ENCODE results near the gene OR8B4.
"Not testable (repeated sequence)": the region's sequence is repeated elsewhere in the genome, so short reads cannot be mapped to it uniquely, and the experiment has no call there.

Gene OR8B4

GRCh38 chr11:124384399-124384798, 40.3 kb downstream of the OR8B4 start, which contains the start of gene OR8B2:
TSS of gene OR8B2 (minus strand) at chr11:124384499. CDS start at chr11:124383343, 1,156 bp downstream.
- Histone ChIP-seq H3K36me3 (replicated peaks; ENCODE audit: low read depth, low read length) (no peaks in the 10 kb centered on the region), H3K27ac (ENCODE audit: low read length) (no peak within 1 kb of the TSS), H4K20me1 (ENCODE audit: insufficient read depth, low read length) (no peaks in the 10 kb centered on the region), H3K79me2 (ENCODE audit: low read length) (no peaks in the 10 kb centered on the region), H3K9me3 (ENCODE audit: insufficient read depth, low read length) (no peaks in the 10 kb centered on the region), H3K4me2 (ENCODE audit: low read length) (no peak within 1 kb of the TSS), H3K9ac (ENCODE audit: low read length) (no peak within 1 kb of the TSS), H3K27me3 (ENCODE audit: low read depth, low read length) (no peaks in the 10 kb centered on the region), H3K4me1 (ENCODE audit: low read length) (no peaks in the 10 kb centered on the region), H3K4me3 (ENCODE audit: low read length) (no peak within 1 kb of the TSS), H2AFZ (ENCODE audit: low read depth, low read length) (no peak within 1 kb of the TSS)
- TF ChIP-seq EZH2phosphoT487 (IDR thresholded peaks at IDR 0.05; ENCODE audit: low read depth) (no peak), CTCF (IDR thresholded peaks at IDR 0.05; ENCODE audit: low read depth, low read length) (no peak)

GRCh38 chr11:124382857-124383256, 41.8 kb downstream of the OR8B4 start:
- H3K9me3 ChIP-seq (ENCODE audit: insufficient read depth, low read length); H3K4me3 ChIP-seq (ENCODE audit: low read length); H3K9ac ChIP-seq (ENCODE audit: low read length); H3K79me2 ChIP-seq (ENCODE audit: low read length); H3K27me3 ChIP-seq (ENCODE audit: low read depth, low read length); H3K27ac ChIP-seq (ENCODE audit: low read length); H3K36me3 ChIP-seq (replicated peaks; ENCODE audit: low read depth, low read length); H3K4me1 ChIP-seq (ENCODE audit: low read length); H3K4me2 ChIP-seq (ENCODE audit: low read length); H4K20me1 ChIP-seq (ENCODE audit: insufficient read depth, low read length); H2AFZ ChIP-seq (ENCODE audit: low read depth, low read length): not testable (repeated sequence)

GRCh38 chr11:124380585-124380984, 44.1 kb downstream of the OR8B4 start:
- Histone ChIP-seq H3K27ac (ENCODE audit: low read length) (no peak overlapping the region), H3K79me2 (ENCODE audit: low read length) (no peaks in the 10 kb centered on the region), H3K4me3 (ENCODE audit: low read length) (no peak overlapping the region), H3K4me1 (ENCODE audit: low read length) (no peaks in the 10 kb centered on the region), H4K20me1 (ENCODE audit: insufficient read depth, low read length) (no peaks in the 10 kb centered on the region), H3K9me3 (ENCODE audit: insufficient read depth, low read length) (no peaks in the 10 kb centered on the region), H3K27me3 (ENCODE audit: low read depth, low read length) (no peaks in the 10 kb centered on the region), H2AFZ (ENCODE audit: low read depth, low read length) (no peak overlapping the region), H3K9ac (ENCODE audit: low read length) (no peak overlapping the region), H3K4me2 (ENCODE audit: low read length) (no peak overlapping the region), H3K36me3 (replicated peaks; ENCODE audit: low read depth, low read length) (no peaks in the 10 kb centered on the region)
- TF ChIP-seq EZH2phosphoT487 (IDR thresholded peaks at IDR 0.05; ENCODE audit: low read depth) (no peak), CTCF (IDR thresholded peaks at IDR 0.05; ENCODE audit: low read depth, low read length) (no peak)

GRCh38 chr11:124376280-124376679, 48.4 kb downstream of the OR8B4 start:
- H3K79me2 ChIP-seq (ENCODE audit: low read length), result no peaks in the 10 kb centered on the region
- no peak overlapping the region for H3K4me2 ChIP-seq (ENCODE audit: low read length)
- no peaks in the 10 kb centered on the region for H3K27me3 ChIP-seq (ENCODE audit: low read depth, low read length)
- no peak overlapping the region for H3K9ac ChIP-seq (ENCODE audit: low read length)
- no peak for TF ChIP-seq EZH2phosphoT487 (IDR thresholded peaks at IDR 0.05; ENCODE audit: low read depth)
- TF ChIP-seq CTCF (IDR thresholded peaks at IDR 0.05; ENCODE audit: low read depth, low read length), result no peak
- no peak overlapping the region for H2AFZ ChIP-seq (ENCODE audit: low read depth, low read length)
- H3K9me3 ChIP-seq (ENCODE audit: insufficient read depth, low read length), result no peaks in the 10 kb centered on the region
- H3K4me3 ChIP-seq (ENCODE audit: low read length), result no peak overlapping the region
- H3K27ac ChIP-seq (ENCODE audit: low read length), result no peak overlapping the region
- no peaks in the 10 kb centered on the region for H3K4me1 ChIP-seq (ENCODE audit: low read length)
- no peaks in the 10 kb centered on the region for H3K36me3 ChIP-seq (replicated peaks; ENCODE audit: low read depth, low read length)
- H4K20me1 ChIP-seq (ENCODE audit: insufficient read depth, low read length), result no peaks in the 10 kb centered on the region

All from OCI-LY3 (cell line).